ENCODE data around the gene GLCE.

DNA sequence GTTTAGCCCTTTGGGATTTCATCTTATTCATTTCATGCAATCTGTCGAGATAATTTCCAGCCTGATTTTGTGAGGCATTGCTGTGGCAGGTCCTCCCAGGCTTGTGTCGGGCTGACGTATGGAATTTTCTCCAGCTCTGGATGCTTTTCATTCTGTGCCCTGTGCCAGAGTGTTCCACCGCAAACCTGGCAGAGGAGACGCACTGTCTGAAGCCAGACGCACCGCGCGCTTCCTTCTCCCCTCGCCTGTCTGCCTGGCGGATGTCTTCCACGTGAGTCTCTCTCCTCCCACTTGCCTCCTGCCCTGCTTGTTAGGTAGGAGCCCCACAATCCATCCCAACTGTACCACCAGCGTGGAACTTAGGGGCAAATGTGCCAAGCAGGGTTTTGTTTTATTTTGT lies 20.1 kb upstream of the GLCE start:
- no peak for TF ChIP-seq EP300 (IDR thresholded peaks at IDR 0.05; ENCODE audit: borderline replicate concordance)
- no peak for TF ChIP-seq TAF1 (IDR thresholded peaks at IDR 0.05; ENCODE audit: low read depth)
